Activated CD8-positive, alpha-beta memory T cell treated with anti-CD3 and anti-CD28 coated beads for 36 hours (primary cell): ENCODE measurements around the gene ZDHHC8. TPM values are rescaled to one million over a fixed set of nuclear protein-coding genes. Genes with fewer than 3 reads are reported as not detected.

ENCODE experiments used
- CTCF ChIA-PET: fragments of 350-600 bp; sonication (Branson Sonifier 250); formaldehyde crosslinking; loops from one replicate; lab custom pipeline; 2021; ENCODE audit warnings: antibody characterized with exemption; lab: Charles Lee
- POLR2A ChIA-PET: fragments of 350-600 bp; sonication (Branson Sonifier 250); formaldehyde crosslinking; loops from one replicate; lab custom pipeline; 2021; ENCODE audit warnings: antibody characterized with exemption; lab: Charles Lee
- total RNA-seq, 2 experiments: library from RNA; stranded (reverse); gene quantifications; one replicate each; pipeline ENCODE4 v1.2.3, GENCODE V29; 2021

ZDHHC8 gene
- total RNA-seq, 2 experiments from 2014 or later: 86.6 to 87.0 TPM

- CTCF ChIA-PET: no interaction called here
- POLR2A ChIA-PET: no interaction called here
Measured at GRCh38 chr22:20123366-20124082, 8.1 kb upstream of the ZDHHC8 start.

GRCh38 chr22:20124083-20124787 lies 7.4 kb upstream of the ZDHHC8 start:
- POLR2A ChIA-PET: no interaction called here
- CTCF ChIA-PET: no interaction called here

GRCh38 chr22:20125201-20126174 lies 6.1 kb upstream of the ZDHHC8 start:
- ChIA-PET POLR2A (no interaction called here), CTCF (interaction anchor here (1.4 kb wide), 1 partner anchor 14 kb away, joined by 3 read pairs; no protein-coding TSS in a partner anchor)

- CTCF ChIA-PET: interaction anchor here (1.4 kb wide), 1 partner anchor 15 kb away, joined by 3 read pairs; no protein-coding TSS in a partner anchor
- POLR2A ChIA-PET: no interaction called here
Measured at GRCh38 chr22:20126284-20127029, 5.1 kb upstream of the ZDHHC8 start.

- ChIA-PET POLR2A (interaction anchor here (0.5 kb wide), 1 partner anchor 14 kb away, joined by 3 read pairs; no protein-coding TSS in a partner anchor), CTCF (interaction anchor here (1.1 to 4.1 kb wide), 2 partner anchors 30 to 157 kb away, joined by 3 to 21 read pairs; no protein-coding TSS in a partner anchor)
Measured at GRCh38 chr22:20127318-20127868, 4.2 kb upstream of the ZDHHC8 start.

GRCh38 chr22:20127869-20128618 lies 3.6 kb upstream of the ZDHHC8 start:
- ChIA-PET CTCF (interaction anchor here (1.1 to 4.1 kb wide), 3 partner anchors 9 to 157 kb away, joined by 3 to 21 read pairs (median 5); no protein-coding TSS in a partner anchor), POLR2A (interaction anchor here (2.7 kb wide), 1 partner anchor 10 kb away, joined by 17 read pairs; the partner anchor contains the start of gene TRMT2A)

- ChIA-PET CTCF (interaction anchor here (1.1 to 4.1 kb wide), 4 partner anchors 9 to 158 kb away, joined by 3 to 21 read pairs (median 10); partner anchors contain the start of gene TRMT2A), POLR2A (interaction anchor here (2.7 kb wide), 1 partner anchor 11 kb away, joined by 17 read pairs; the partner anchor contains the start of gene TRMT2A)
Measured at GRCh38 chr22:20128619-20128901, 3.0 kb upstream of the ZDHHC8 start.

GRCh38 chr22:20128902-20129746 lies 2.5 kb upstream of the ZDHHC8 start:
- POLR2A ChIA-PET: interaction anchor here (2.7 kb wide), 1 partner anchor 11 kb away, joined by 17 read pairs; the partner anchor contains the start of gene TRMT2A
- CTCF ChIA-PET: interaction anchor here (0.5 to 4.1 kb wide), 8 partner anchors 8 to 399 kb away, joined by 3 to 21 read pairs (median 3); partner anchors contain the start of gene TRMT2A

GRCh38 chr22:20129747-20130014 lies 1.9 kb upstream of the ZDHHC8 start:
- CTCF ChIA-PET: interaction anchor here (0.7 to 4.1 kb wide), 7 partner anchors 8 to 182 kb away, joined by 3 to 21 read pairs (median 3); partner anchors contain the start of gene TRMT2A

GRCh38 chr22:20130319-20130718 lies 1.3 kb upstream of the ZDHHC8 start:
- CTCF ChIA-PET: interaction anchor here (2.2 to 4.1 kb wide), 3 partner anchors 7 to 160 kb away, joined by 5 to 21 read pairs (median 14); partner anchors contain the start of gene TRMT2A
- POLR2A ChIA-PET: interaction anchor here (2.7 kb wide), 1 partner anchor 12 kb away, joined by 17 read pairs; the partner anchor contains the start of gene TRMT2A

More at GRCh38 chr22:20129747-20130014, 1.9 kb upstream of the ZDHHC8 start:
- POLR2A ChIA-PET: interaction anchor here (2.7 kb wide), 1 partner anchor 12 kb away, joined by 17 read pairs; the partner anchor contains the start of gene TRMT2A

- ChIA-PET POLR2A (interaction anchor here (0.6 to 2.7 kb wide), 2 partner anchors 13 kb away, joined by 3 to 17 read pairs; partner anchors contain the start of gene TRMT2A), CTCF (interaction anchor here (3.1 to 4.1 kb wide), 2 partner anchors 13 to 160 kb away, joined by 14 to 21 read pairs; partner anchors contain the start of gene TRMT2A)
Measured at GRCh38 chr22:20130731-20131596, 640 bp upstream of the ZDHHC8 start.

- POLR2A ChIA-PET: no interaction called here
- CTCF ChIA-PET: no interaction called here
Measured at GRCh38 chr22:20131859-20132685, 468 bp downstream of the ZDHHC8 start.

GRCh38 chr22:20132686-20133246 lies 1.2 kb downstream of the ZDHHC8 start:
- ChIA-PET CTCF (no interaction called here), POLR2A (no interaction called here)
